Bronchial epithelial cell (primary cell): ENCODE data around the gene ATP11C. TPM values are rescaled to one million over a fixed set of nuclear protein-coding genes. Genes with fewer than 3 reads are reported as not detected.
"Not testable (repeated sequence)": the region's sequence is repeated elsewhere in the genome, so short reads cannot be mapped to it uniquely, and the experiment has no call there.

Experiments
- DNase-seq: peaks from one replicate; pipeline ENCODE4 v3.0.0-alpha.2; 2010; ENCODE audit warnings: low read depth
- FAIRE-seq: peaks from 2 replicates; lab custom pipeline; 2011; peaks lifted over from hg19 to GRCh38; lab: Jason Lieb, UNC
- H3K27me3 ChIP-seq: 2 replicates; pipeline ENCODE4 v1.5.1; 2011; ENCODE audit warnings: low read length; ENCODE audit not compliant: control insufficient read depth, insufficient read depth
- H3K36me3 ChIP-seq: 2 replicates; pipeline ENCODE4 v1.5.1; 2011; ENCODE audit warnings: low read length; ENCODE audit not compliant: control insufficient read depth, insufficient read depth
- H3K4me3 ChIP-seq: 2 replicates; pipeline ENCODE4 v1.5.1; 2011; ENCODE audit warnings: mild to moderate bottlenecking, low read depth, low read length, control low read depth
- total RNA-seq: library from RNA; depleted of rRNA; stranded (reverse); fragments of >200 nt; gene quantifications from 2 replicates; pipeline ENCODE4 v1.2.1, GENCODE V29; 2014
- TF ChIP-seq, protein P1 (sequence below): IDR thresholded peaks from 2 replicates; pipeline ENCODE4 v1.5.1; 2011; ENCODE audit warnings: mild to moderate bottlenecking, moderate library complexity, low read length, control low read depth, inconsistent platforms; ENCODE audit not compliant: insufficient read depth, severe bottlenecking

The ATP11C gene
- total RNA-seq, 1 donor from 2014 or later = 10.0 TPM

DNA sequence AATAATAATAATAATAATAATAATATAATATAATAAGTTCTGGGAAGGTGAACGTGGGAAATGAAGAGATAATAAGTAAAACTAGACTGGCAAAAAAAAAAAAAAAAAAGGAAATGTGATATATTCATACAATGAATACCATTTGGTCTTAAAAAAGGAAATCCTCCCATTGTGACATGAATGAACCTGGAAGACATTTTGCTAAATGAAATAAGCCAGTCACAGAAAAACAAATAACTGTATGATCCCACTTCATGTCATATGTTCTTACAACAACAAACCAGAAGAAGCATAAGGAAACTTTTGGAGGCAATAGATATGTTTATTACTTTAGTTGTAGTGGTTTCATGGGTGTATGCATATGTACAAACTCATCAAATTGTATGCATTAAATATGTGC is 63.1 kb downstream of the ATP11C start:
- no peaks in the 10 kb centered on the region for H3K36me3 ChIP-seq
- H3K4me3 ChIP-seq = no peak overlapping the region
- DNase-seq (no peak), FAIRE-seq (no peak)
- TF ChIP-seq, protein P1, sequence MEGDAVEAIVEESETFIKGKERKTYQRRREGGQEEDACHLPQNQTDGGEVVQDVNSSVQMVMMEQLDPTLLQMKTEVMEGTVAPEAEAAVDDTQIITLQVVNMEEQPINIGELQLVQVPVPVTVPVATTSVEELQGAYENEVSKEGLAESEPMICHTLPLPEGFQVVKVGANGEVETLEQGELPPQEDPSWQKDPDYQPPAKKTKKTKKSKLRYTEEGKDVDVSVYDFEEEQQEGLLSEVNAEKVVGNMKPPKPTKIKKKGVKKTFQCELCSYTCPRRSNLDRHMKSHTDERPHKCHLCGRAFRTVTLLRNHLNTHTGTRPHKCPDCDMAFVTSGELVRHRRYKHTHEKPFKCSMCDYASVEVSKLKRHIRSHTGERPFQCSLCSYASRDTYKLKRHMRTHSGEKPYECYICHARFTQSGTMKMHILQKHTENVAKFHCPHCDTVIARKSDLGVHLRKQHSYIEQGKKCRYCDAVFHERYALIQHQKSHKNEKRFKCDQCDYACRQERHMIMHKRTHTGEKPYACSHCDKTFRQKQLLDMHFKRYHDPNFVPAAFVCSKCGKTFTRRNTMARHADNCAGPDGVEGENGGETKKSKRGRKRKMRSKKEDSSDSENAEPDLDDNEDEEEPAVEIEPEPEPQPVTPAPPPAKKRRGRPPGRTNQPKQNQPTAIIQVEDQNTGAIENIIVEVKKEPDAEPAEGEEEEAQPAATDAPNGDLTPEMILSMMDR = no peak
- no peaks in the 10 kb centered on the region for H3K27me3 ChIP-seq

- no peak for FAIRE-seq
- TF ChIP-seq, protein P1 = no peak
- no peak for DNase-seq
- no peak overlapping the region for H3K4me3 ChIP-seq
- no peaks in the 10 kb centered on the region for H3K27me3 ChIP-seq
- no peaks in the 10 kb centered on the region for H3K36me3 ChIP-seq
These were observed 68.2 kb downstream of the ATP11C start for GRCh38 chrX:139864640-139865039.

- TF ChIP-seq, protein P1 = no peak
- DNase-seq = no peak
- FAIRE-seq = no peak
- H3K36me3 ChIP-seq = no peaks in the 10 kb centered on the region
- H3K27me3 ChIP-seq = no peaks in the 10 kb centered on the region
- no peak overlapping the region for H3K4me3 ChIP-seq
These were observed 70.6 kb downstream of the ATP11C start for GRCh38 chrX:139862208-139862607.

DNA sequence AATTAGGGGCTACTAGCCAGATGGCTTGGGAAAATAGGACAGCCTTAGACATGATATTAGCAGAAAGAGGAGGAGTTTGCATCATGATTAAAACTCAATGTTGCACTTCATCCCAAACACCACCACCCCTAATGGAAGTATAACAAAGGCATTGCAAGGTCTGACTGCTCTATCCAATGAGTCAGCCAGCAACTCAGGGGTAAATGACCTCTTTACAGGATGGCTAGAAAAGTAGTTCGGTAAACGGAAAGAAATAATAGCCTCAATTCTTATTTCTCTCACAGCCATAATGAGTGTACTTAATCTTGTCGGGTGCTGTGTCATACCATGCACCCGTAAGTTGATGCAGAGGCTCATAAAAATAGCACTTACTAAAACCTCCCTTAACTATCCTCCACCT is 76.0 kb downstream of the ATP11C start:
- H3K4me3 ChIP-seq, H3K36me3 ChIP-seq, FAIRE-seq, DNase-seq, H3K27me3 ChIP-seq: not testable (repeated sequence)

DNA sequence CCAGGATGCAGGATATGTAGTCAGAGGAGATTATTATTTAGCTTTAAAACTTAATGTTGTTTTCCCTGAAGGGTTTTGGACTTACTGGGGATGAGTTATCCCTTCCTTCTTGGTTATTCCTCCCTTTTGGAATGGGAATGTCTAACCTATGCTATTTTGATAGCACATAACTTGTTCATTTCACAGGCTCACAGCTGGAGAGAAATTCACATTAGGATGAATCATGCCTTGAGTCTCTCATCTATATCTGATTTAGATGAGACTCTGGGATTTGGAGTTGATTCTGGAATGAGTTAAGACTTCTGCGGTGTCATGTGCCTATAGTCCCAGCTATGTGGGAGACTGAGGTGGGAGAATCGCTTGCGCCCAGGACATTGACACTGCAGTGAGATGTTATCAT is 81.1 kb downstream of the ATP11C start:
- TF ChIP-seq, protein P1 = no peak
- H3K27me3 ChIP-seq = no peaks in the 10 kb centered on the region
- no peak for FAIRE-seq
- no peak overlapping the region for H3K4me3 ChIP-seq
- DNase-seq = no peak
- H3K36me3 ChIP-seq = no peaks in the 10 kb centered on the region

GRCh38 chrX:139850968-139851367 is 81.9 kb downstream of the ATP11C start:
- no peak for DNase-seq
- Histone ChIP-seq H3K36me3 (no peaks in the 10 kb centered on the region), H3K4me3 (no peak overlapping the region), H3K27me3 (no peaks in the 10 kb centered on the region)
- no peak for FAIRE-seq
- TF ChIP-seq, protein P1 = no peak
